Measurements from ENCODE around the gene TBCE. TPM values are rescaled to one million over a fixed set of nuclear protein-coding genes. Genes with fewer than 3 reads are reported as not detected.

TBCE gene
- total RNA-seq, 1 experiment from 2014 or later = 41.6 TPM

- H3K79me2 ChIP-seq (ENCODE audit: insufficient read depth, low read length) = no peaks in the 10 kb centered on the region
- H3K23me2 ChIP-seq (ENCODE audit: insufficient read length, low read depth, low read length, poor library complexity, severe bottlenecking) = no peaks in the 10 kb centered on the region
- H3K4me2 ChIP-seq (ENCODE audit: insufficient read depth, insufficient read length, low read length) = no peak overlapping the region
- H3K14ac ChIP-seq (ENCODE audit: insufficient read depth, low read length) = no peak overlapping the region
- H2AK5ac ChIP-seq (ENCODE audit: insufficient read length, low read length) = no peak overlapping the region
- no peak overlapping the region for H3K23ac ChIP-seq (ENCODE audit: insufficient read length, low read depth, low read length)
- no peak overlapping the region for H2BK120ac ChIP-seq (ENCODE audit: low read depth, low read length, poor library complexity, severe bottlenecking)
- DNase-seq = no peak
- TF ChIP-seq CTCF (conservative IDR thresholded peaks at IDR 0.05) = no peak
- H3K27me3 Mint-ChIP-seq (ENCODE audit: low read depth) = no peaks in the 10 kb centered on the region
- H4K20me1 ChIP-seq (ENCODE audit: control insufficient read depth, insufficient read depth, insufficient read length) = no peaks in the 10 kb centered on the region
- no peak overlapping the region for H3K4me3 Mint-ChIP-seq
- H3K27ac ChIP-seq (ENCODE audit: insufficient read length, low read depth, low read length) = no peak overlapping the region
- no peak overlapping the region for H4K91ac ChIP-seq (ENCODE audit: insufficient read length, low read depth, low read length)
- H2BK12ac ChIP-seq (ENCODE audit: insufficient read length, low read depth, low read length) = no peak overlapping the region
- H3T11ph ChIP-seq (ENCODE audit: low read length) = no peak overlapping the region
- H3K4ac ChIP-seq (ENCODE audit: low read depth, low read length) = no peak overlapping the region
- WGBS (ENCODE audit: extremely low coverage, insufficient read length, low lambda C conversion rate) = no CpG with 5 or more reads among the region's 6 CpGs
- H4K5ac ChIP-seq (ENCODE audit: insufficient read length, low read depth, low read length) = no peak overlapping the region
- no peaks in the 10 kb centered on the region for H3K4me1 ChIP-seq (ENCODE audit: insufficient read depth, low read length)
- H3K56ac ChIP-seq (ENCODE audit: insufficient read length, low read depth, low read length) = no peak overlapping the region
- no peak overlapping the region for H2BK5ac ChIP-seq (ENCODE audit: insufficient read length, low read length)
- no peaks in the 10 kb centered on the region for H3K9me3 Mint-ChIP-seq
- no peaks in the 10 kb centered on the region for H3K9me3 ChIP-seq (ENCODE audit: control insufficient read depth, low read depth, low read length)
- H3K36me3 Mint-ChIP-seq (ENCODE audit: insufficient read depth in 1 of 3, low read depth in 3 of 3) = peaks cover 32 to 84% (median 76%) of the 10 kb centered on the region in 3 experiments
- H2AFZ ChIP-seq (ENCODE audit: low read length) = no peak overlapping the region
- no peak overlapping the region for H3K9ac ChIP-seq (ENCODE audit: extremely low read depth, insufficient read length, low read length)
- no peaks in the 10 kb centered on the region for H3K79me1 ChIP-seq (ENCODE audit: insufficient read depth, low read depth, low read length, poor library complexity, severe bottlenecking)
- H3K27ac Mint-ChIP-seq = peak overlapping the region; percentile 29 to 69 (median 35); a peak in 4 of 7 replicates
- no peaks in the 10 kb centered on the region for H3K27me3 ChIP-seq (ENCODE audit: insufficient read depth, low read length)
- H2BK20ac ChIP-seq (ENCODE audit: low read depth, low read length, poor library complexity, severe bottlenecking) = no peak overlapping the region
- H2BK15ac ChIP-seq (ENCODE audit: low read depth, low read length) = no peak overlapping the region
- H3K18ac ChIP-seq (ENCODE audit: insufficient read length, low read depth, low read length) = no peak overlapping the region
- H4K8ac ChIP-seq (replicated peaks; ENCODE audit: insufficient read length, low read depth, low read length) = no peak overlapping the region
- no peaks in the 10 kb centered on the region for H3K4me1 Mint-ChIP-seq
Measured at GRCh38 chr1:235441159-235441685, 74.0 kb downstream of the TBCE start.
